ENCODE data around the gene RET.

The RET gene

GRCh38 chr10:43056568-43057011, 20.3 kb upstream of the RET start:
- no peak for DNase-seq (ENCODE audit: low read depth)
- H3K4me3 ChIP-seq (ENCODE audit: control insufficient read depth, low read depth, low read length): no peak overlapping the region
- TF ChIP-seq, protein P1, sequence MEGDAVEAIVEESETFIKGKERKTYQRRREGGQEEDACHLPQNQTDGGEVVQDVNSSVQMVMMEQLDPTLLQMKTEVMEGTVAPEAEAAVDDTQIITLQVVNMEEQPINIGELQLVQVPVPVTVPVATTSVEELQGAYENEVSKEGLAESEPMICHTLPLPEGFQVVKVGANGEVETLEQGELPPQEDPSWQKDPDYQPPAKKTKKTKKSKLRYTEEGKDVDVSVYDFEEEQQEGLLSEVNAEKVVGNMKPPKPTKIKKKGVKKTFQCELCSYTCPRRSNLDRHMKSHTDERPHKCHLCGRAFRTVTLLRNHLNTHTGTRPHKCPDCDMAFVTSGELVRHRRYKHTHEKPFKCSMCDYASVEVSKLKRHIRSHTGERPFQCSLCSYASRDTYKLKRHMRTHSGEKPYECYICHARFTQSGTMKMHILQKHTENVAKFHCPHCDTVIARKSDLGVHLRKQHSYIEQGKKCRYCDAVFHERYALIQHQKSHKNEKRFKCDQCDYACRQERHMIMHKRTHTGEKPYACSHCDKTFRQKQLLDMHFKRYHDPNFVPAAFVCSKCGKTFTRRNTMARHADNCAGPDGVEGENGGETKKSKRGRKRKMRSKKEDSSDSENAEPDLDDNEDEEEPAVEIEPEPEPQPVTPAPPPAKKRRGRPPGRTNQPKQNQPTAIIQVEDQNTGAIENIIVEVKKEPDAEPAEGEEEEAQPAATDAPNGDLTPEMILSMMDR (IDR thresholded peaks at IDR 0.05; ENCODE audit: control insufficient read depth, insufficient read depth, low read depth, low read length, missing control alignments): no peak

DNA sequence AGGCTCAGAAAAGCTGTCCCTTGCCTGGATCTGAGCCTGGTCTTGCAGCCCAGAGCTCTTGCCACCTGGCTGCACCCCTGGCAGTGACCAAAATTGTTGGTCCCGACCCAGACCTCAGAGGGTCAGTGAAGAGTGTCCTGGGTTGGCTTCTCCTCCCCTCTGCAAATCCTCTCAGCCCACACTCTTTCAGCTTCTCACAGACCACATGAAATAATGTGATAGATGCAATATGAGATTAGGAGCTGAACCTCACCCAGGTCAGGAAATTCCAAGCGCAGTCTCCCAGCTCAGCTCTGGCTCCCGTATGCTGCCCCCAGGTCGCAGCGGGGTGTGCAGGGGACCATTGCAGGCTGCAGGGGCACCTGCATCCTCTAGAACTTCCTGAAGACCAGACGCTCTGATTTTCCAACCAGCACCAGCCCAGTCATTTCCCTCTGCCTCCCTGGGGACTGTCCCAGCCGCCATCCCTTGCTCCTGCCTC, 19.6 kb upstream of the RET start:
- TF ChIP-seq, protein P1 (IDR thresholded peaks at IDR 0.05; ENCODE audit: control insufficient read depth, insufficient read depth, low read depth, low read length, missing control alignments): no peak
- no peak overlapping the region for H3K4me3 ChIP-seq (ENCODE audit: control insufficient read depth, low read depth, low read length)
- DNase-seq (ENCODE audit: low read depth): no peak

GRCh38 chr10:43057831-43058340, 19.0 kb upstream of the RET start:
- DNase-seq (ENCODE audit: low read depth): no peak
- no peak overlapping the region for H3K4me3 ChIP-seq (ENCODE audit: control insufficient read depth, low read depth, low read length)
- TF ChIP-seq, protein P1 (IDR thresholded peaks at IDR 0.05; ENCODE audit: control insufficient read depth, insufficient read depth, low read depth, low read length, missing control alignments): no peak

GRCh38 chr10:43058716-43059335, 18.0 kb upstream of the RET start:
- no peak overlapping the region for H3K4me3 ChIP-seq (ENCODE audit: control insufficient read depth, low read depth, low read length)
- TF ChIP-seq, protein P1 (IDR thresholded peaks at IDR 0.05; ENCODE audit: control insufficient read depth, insufficient read depth, low read depth, low read length, missing control alignments): no peak

GRCh38 chr10:43059336-43059720, 17.5 kb upstream of the RET start:
- no peak overlapping the region for H3K4me3 ChIP-seq (ENCODE audit: control insufficient read depth, low read depth, low read length)
- TF ChIP-seq, protein P1 (IDR thresholded peaks at IDR 0.05; ENCODE audit: control insufficient read depth, insufficient read depth, low read depth, low read length, missing control alignments): no peak
- no peak for DNase-seq (ENCODE audit: low read depth)

More at GRCh38 chr10:43058716-43059335, 18.0 kb upstream of the RET start:
- no peak for DNase-seq (ENCODE audit: low read depth)

DNA sequence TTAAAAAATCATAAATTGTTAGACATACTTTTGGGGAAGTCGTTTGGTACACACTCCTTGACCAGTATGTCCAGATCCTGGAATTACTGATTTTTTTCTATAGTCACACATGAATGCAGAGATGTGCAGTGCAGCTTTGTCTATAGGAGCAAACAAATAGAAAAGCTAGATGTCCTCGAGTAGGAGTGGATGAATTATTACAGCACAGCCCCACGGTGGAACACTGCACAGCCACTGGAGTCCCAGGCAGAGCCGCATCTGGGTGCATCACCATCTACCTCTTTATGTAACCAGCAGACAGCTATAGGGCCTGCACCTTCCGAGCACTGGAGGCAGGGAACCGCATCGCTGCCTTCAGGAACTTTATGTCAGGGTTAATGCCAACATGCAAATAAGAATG, 17.0 kb upstream of the RET start:
- no peak for DNase-seq (ENCODE audit: low read depth)
- no peak overlapping the region for H3K4me3 ChIP-seq (ENCODE audit: control insufficient read depth, low read depth, low read length)

More for the DNA sequence above, 17.0 kb upstream of the RET start:
- TF ChIP-seq, protein P1 (IDR thresholded peaks at IDR 0.05; ENCODE audit: control insufficient read depth, insufficient read depth, low read depth, low read length, missing control alignments): no peak

Data from AG09309 (cell line).